GM18498 (cell line): Measurements from ENCODE around the gene PPP1R16B.

Experiments used
- ATAC-seq: cut with Tn5 transposase; IDR thresholded peaks from one replicate; pipeline ENCODE4 v1.9.1; 2021; ENCODE audit warnings: mild to moderate bottlenecking, moderate library complexity; ENCODE audit not compliant: unreplicated experiment

Gene PPP1R16B

DNA sequence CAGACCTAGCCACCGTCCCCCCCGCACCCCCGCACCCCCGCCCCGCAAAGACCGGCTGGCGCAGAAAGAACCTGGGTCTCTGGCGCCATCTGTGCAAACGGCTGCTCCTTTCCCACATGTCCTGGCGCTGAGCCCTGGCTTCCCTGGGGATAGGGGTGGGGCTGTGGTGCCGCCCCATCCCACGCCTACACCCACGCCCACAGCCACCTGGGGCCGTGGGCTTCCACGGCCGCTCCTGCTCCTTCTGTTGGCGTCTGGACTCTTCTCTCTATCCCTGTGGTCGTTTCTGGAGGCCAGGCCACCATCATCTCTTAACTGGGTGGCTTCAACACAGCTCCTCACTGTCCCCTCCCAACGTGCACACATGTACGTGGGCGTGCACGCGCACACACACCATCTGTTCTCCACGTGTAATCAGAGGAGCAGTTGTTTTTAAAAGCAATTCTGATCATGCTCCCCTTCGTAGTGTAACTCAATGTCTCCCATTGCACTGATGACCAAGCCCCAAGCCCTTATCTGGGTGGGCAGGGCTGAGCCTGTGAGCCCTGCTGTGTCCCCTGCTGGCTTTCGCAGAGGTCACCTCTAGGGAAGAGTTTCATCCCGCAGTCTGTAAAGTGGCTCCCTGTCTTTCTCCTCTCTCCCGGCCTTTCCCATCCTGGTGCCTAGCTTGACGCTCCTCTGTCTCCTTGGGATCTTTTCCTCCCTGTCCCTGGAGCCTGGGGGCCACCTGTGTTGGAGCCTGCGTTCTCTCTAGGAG, 88.8 kb downstream of the PPP1R16B start:
- ATAC-seq, result no peak

DNA sequence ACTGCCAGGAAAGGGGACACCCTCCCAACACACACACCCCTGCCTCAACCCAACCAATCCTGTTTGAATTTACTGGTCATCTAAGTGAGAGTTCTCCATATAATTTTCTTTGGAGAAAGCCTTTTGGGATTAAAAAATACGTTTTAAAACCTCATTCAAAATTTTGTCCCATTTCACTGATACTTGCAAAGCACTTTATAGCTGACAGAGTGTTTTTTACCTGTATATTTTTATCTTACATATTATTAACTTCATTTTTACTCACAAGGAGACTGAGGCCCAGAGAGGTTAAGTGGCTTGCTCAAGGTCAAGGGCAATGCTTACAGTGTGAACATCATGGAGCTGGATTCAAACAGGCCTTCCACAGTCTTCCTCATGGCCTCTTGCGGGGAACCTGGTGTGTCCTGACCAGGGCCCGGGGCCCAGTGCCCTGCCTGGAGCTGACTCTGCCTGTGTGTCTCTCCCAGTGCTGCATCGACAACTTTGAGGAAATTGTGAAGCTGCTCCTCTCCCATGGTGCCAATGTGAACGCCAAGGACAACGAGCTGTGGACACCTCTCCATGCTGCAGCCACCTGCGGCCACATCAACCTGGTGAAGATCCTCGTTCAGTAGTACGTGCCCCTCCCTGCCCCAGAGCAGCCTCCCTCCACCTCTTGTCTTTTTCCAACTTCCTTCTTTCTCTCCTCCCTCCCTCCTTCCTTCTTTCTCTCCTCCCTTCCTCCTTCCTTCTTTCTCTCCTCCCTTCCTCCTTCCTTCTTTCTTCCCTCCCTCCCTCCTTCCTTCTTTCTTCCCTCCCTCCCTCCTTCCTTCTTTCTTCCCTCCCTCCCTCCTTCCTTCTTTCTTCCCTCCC, 89.8 kb downstream of the PPP1R16B start:
- no peak for ATAC-seq

DNA sequence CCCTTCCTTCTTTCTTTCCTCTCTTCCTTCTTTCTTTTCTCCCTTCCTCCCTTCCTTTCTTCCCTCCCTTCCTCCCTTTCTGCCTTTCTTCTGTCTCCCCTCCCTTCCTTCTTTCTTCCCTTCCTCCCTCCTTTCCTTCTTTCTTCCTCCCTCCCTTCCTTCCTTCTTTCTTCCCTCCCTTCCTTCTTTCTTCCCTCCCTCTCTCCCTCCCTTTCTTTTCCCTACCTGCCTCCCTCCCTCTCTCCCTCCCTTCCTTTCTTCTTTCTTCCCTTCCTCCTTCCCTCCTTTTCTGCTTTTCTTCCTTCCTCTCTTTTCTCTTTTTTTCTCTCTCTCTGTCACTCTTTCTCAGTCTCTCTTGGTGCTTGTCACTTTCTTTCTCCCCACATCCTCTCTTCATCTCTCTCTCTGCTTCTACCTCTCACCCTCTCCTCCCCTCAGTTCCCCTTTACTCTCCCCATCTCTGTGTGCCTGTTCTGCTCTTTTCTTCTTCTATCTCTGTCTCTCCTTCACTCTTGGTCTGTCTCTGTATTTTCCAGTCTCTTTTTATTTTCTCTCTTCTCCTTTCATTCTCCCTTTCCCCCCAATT, 90.6 kb downstream of the PPP1R16B start:
- ATAC-seq, result no peak

DNA sequence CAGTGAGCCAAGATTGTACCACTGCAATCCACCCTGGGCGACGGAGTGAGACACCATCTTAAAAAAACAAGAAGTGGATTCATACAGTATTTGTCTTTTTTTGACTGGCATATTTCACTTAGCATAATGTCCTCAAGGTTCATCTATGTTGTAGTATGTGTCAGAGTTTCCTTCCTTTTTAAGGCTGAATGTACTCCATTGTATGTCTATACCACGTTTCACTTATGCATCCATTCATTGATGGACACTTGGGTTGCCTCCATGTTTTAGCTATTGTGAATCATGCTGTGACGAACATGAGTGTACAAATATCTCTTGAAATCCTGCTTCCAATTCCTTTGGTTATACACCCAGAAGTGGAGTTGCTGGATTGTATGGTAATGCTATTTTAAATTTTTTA, 91.8 kb downstream of the PPP1R16B start:
- ATAC-seq, result no peak

DNA sequence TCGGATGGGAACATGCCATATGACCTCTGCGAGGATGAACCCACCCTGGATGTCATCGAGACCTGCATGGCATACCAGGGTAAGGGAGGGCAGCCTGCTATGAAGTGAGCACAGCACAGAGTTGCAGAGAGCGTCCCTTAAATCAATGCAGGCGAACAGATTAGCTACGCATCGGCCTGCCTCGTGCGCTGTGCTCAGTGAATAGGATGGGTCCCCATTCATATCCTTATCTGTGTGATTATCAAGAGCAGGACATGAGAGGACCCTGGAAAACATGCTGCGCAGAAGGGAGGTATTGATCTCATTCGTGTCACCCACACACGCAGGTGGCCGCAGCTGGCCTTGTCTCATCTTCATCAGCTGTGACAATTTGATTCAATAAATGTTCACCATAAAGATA, 95.1 kb downstream of the PPP1R16B start:
- no peak for ATAC-seq

DNA sequence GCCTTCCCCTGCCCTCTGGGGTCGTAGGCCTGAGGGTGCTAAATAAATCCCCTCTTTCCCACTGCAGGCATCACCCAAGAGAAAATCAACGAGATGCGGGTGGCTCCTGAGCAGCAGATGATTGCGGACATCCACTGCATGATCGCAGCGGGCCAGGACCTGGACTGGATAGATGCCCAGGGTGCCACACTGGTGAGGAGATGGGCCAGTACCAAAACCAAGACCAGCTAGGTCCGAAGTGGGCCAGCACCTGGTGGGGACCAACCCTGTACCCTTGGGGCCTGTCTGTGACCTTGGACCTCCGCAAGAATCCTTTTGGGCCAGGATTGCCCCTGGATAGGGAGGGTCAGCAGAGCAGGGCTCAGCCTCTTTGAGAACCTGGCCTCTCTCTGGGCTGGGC, 97.1 kb downstream of the PPP1R16B start:
- no peak for ATAC-seq

DNA sequence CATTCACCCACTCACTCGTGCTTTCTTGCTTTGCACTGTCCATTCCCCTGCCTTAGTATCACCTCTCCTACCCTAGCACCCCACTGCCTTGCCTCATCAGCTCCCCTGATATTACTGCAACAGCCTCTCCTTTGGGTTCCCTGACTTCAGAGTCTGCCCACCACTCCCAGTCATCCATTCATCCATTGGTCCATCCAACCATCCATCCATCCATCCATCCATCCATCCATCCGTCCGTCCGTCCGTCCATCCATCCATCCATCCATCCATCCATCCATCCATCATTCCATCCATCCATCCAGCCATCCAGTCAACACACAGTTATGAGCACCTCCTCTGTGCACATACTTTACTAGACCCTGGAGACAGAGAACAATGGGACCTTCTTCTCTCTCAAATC, 97.8 kb downstream of the PPP1R16B start:
- ATAC-seq, result no peak

DNA sequence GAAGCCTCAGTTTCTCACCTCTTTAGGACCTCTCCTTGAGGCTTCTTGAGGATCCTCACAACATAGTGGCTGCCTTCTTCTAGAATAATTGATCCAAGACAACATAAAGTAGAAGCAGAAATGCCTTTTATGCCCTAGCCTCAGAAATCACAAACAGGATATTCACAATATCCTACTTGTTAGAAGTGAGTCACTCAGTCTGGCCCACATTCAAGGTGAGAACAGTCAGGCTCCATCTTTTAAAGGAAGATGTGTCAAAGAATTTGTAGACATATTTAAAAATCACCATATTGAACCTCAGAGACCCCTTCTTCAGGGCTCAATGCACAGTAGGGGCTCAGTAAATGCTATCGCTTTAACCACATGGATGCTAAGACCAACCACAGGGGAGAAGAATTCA, 99.9 kb downstream of the PPP1R16B start:
- no peak for ATAC-seq

DNA sequence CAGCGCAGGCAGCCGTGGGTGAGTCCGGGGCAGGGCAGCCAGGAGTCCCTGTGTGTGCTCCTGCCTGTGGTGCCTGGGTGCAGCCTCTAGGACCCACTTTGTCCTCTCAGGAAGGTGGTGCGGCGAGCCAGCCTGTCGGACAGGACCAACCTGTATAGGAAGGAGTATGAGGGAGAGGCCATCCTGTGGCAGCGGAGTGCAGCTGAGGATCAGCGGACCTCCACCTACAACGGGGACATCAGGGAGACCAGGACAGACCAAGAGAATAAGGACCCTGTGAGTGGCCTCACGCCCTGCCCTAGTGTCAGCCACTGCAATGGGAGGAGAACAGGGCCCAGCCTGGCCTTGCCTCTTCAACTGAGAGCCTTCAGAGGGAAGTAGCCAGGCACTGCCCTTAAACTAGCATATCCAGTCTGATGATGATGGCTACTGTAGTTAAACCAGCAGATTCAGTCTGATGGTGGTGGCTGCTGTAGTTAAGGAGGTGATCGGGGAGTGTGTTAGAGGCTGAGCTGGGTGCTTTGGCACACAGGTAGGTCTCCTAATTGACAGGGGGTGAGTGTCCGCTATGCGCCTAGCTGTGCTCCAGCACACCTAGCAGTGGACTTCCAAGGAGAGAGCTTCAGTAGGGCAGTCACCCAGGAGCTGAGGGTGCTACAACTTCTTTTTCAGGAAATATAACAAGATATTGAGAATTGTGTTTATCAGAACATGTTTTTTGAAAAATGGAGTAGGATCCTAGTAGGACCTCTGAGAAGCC, 102.6 kb downstream of the PPP1R16B start:
- ATAC-seq, result no peak

DNA sequence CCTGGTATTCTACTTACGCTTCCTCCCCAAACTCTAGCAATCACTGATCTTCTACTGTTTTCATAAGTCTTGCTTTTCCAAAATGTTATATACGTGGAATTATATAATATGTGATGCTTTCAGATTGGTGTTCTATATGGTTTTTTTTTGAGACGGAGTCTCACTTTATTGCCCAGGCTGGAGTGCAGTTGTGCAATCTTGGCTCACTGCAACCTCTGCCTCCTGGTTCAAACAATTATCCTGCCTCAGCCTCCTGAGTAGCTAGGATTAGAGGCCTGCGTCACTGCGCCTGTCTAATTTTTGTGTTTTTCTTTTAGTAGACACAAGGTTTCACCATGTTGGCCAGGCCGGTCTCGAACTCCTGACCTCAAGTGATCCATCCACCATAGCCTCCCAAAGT, 109.9 kb downstream of the PPP1R16B start:
- ATAC-seq, result no peak

DNA sequence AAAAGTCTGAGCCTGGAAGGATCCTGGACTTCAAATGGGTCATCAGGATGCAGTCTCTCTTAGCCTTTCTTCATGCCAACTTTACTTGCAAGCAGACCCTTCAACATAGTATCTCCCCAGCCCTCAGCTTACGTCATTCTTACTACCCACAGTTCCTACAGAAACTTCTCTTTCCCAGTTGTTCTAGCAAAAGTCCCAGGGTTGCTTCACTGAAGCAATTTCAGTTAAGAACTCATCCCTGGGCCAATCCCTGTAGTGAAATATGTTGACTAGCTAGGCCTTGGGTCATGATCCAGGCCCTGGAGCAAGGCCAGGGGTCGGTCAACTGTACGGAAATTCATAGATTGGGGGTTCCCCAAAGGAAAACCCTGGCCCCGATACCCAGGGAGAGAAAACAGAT, 112.2 kb downstream of the PPP1R16B start:
- no peak for ATAC-seq

DNA sequence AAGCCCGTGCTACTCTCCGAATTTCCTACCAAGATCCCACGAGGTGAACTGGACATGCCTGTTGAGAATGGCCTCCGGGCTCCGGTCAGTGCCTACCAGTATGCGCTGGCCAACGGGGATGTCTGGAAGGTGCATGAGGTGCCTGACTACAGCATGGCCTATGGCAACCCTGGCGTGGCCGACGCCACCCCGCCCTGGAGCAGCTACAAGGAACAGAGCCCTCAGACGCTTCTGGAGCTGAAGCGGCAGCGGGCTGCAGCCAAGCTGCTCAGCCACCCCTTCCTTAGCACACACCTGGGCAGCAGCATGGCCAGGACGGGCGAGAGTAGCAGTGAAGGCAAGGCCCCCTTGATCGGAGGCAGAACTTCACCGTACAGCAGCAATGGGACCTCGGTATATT, 112.7 kb downstream of the PPP1R16B start:
- no peak for ATAC-seq

DNA sequence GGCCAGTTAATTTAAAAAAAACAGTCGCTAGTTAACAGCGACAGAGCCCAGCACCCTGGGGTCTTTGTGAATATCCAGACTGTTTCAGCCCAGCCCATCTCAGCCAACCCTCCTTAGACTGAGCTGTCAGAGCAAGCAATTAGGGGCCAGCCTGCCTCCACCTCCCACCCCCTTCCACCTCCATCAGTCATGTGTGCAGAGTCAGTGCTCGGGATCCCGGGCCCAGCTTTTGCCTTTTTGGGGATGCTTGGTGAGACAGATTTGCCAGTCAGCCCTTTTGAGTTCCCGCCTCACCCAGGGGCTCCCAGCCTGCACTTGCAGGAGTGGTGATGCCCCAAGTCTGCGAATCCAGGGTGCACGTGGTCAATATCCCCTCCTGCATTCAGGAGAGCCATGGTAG, 114.2 kb downstream of the PPP1R16B start:
- no peak for ATAC-seq

DNA sequence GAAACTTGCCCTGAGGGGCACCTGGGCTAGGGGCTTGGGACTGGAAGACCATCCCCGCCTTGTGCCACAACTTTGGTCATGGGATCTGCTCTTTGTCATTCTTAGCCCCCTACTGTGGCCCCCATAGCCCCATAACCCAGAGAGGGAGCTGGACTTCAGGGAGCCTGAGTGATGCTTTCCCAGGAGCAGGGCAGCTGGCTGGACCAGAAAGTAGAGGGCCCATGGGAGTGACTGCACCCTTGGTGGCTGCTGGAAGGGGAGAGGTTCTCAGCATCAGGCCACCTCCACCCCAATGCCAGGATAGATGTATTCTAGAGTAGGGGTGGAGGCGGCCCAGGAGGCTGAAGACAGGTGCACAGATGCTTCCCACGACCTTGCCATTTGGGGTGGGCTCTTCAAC, 114.9 kb downstream of the PPP1R16B start:
- no peak for ATAC-seq

DNA sequence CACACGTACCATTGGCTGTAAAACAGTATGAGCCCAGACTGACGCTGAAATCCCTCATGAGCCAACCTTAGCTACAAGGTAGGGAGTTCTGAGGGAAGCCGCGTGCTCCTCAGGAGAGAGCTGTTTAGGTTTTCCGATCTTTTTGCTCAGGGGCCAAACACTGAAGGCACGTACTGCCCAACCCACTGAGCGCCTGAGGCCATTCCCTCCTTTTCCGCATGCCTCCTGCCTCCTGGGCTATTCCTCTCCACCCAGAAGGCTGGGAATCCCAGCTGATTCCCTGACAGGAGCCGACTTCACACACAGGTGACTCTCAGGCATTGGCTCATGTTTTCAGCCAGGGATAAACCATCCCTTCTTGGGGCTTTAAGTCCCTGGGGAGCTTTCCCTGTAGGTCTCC, 115.4 kb downstream of the PPP1R16B start:
- ATAC-seq, result no peak

DNA sequence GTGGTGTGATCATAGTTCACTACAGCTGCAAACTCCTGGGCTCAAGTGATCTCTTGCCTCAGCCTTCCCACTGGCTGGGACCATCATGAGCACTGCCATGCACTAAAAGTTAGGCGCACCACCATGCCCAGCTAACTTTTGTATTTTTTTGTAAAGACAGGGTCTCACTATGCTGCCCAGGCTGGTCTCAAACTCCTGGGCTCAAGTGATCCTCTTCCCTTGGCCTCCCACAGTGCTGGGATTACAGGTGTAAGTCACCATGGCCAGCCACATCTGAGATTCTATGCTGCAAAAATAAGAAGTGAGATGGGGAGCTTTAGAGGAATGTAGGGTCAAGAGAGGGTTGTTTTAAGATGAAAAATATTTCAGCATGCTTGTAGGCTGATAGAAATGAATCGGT, 119.2 kb downstream of the PPP1R16B start:
- no peak for ATAC-seq

DNA sequence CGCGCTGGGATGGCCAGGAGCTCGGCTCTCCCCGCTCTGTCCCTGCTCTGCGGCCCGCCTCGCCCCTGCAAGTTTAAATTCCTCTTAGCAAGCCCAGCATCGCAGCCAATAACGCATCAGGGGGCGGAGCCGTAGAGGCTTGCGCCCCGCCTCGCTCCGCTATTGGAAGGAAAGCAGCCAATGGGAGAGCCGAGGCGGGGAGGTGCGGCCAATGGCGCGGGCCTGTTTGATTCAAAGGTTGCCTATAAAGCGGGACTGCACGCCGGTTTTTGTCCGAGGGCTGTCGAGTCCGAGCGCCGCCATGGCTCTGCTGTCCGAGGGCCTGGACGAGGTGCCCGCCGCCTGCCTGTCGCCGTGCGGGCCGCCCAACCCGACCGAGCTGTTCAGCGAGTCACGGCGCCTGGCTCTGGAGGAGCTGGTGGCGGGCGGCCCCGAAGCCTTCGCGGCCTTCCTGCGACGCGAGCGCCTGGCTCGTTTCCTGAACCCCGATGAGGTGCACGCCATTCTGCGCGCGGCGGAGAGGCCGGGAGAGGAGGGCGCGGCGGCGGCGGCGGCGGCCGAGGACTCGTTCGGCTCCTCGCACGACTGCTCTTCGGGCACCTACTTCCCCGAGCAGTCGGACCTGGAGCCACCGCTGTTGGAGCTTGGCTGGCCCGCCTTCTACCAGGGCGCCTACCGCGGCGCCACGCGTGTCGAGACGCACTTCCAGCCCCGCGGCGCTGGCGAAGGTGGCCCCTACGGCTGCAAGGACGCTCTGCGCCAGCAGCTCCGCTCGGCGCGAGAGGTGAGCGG, 120.8 kb downstream of the PPP1R16B start, which contains the start of gene FAM83D:
TSS of gene FAM83D (plus strand) at position 276 of the 792 bp plus-strand sequence. CDS start at position 302, 26 bp downstream.
- peak; percentile 95 for ATAC-seq

DNA sequence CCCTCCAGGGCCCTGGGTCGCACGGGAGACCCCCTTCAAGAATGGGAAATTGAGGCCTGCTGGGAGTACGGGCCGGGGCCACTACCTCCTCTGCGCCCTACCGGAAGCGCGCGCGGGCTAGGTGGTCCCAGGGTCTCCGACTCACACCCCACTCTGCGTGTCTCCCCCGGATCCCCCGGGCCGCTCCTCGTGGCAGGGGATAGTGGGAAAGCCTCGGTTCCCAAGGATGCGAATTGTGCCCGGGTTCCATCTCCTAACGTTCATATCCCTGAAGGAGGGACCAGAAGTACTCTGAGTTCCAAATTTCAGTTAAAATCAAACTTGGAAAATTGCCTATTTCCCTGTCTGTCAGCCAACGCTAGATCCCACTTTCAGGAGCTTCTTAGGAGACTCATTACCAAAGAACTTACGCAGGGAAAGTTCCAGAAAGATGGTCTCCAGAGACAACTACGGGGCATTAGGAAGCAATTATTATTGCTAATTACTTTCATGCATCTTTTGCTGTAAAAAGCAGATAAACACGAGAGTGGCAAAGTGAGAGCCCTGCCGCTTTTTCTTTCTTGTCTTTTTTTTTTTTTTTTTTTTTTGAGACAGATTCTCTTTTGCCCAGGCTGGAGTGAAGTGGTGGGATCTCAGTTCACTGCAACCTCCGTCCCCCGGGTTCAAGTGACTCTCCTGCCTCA, 121.6 kb downstream of the PPP1R16B start:
- peak; percentile 2 for ATAC-seq

DNA sequence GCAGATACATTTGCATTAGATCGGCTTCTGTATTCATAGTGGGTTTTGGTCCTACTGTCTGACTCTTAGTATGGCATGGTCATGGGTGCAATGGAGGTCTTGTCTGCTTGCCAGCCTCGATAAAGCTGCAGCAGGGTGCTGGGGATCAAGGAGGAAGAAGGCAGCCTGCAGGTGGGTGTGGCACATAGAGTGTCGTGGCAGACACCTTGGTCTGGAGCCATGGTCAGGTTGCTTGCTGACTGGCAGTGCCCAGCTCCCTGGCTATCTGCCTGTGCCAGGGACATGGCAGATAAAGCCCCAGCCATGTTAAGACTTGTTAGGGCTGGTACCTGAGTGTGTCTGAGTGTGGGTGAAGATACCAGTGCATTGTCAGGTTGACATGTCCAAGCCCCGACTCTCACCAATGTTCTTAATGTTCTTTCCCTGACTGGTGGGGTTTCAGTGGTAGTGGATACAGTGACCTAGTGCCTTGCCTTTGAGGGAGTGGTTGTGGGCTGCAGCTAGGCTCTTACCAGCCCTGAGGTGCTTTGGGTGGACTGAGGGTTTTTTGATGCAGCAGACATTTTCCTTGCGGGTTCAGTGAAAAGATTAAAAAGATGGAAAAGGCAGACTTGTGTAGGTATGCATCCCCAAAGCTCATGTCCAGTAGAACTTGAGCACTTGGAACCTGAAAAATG, 122.5 kb downstream of the PPP1R16B start:
- no peak for ATAC-seq
